ENCODE measurements around the gene NPTX1. TPM values are rescaled to one million over a fixed set of nuclear protein-coding genes. Genes with fewer than 3 reads are reported as not detected.
A peak's percentile ranks its signal among the peaks of the same experiment; 100 is the strongest.

The NPTX1 gene
- total RNA-seq, 1 experiment from 2014 or later, result 0.07 TPM

DNA sequence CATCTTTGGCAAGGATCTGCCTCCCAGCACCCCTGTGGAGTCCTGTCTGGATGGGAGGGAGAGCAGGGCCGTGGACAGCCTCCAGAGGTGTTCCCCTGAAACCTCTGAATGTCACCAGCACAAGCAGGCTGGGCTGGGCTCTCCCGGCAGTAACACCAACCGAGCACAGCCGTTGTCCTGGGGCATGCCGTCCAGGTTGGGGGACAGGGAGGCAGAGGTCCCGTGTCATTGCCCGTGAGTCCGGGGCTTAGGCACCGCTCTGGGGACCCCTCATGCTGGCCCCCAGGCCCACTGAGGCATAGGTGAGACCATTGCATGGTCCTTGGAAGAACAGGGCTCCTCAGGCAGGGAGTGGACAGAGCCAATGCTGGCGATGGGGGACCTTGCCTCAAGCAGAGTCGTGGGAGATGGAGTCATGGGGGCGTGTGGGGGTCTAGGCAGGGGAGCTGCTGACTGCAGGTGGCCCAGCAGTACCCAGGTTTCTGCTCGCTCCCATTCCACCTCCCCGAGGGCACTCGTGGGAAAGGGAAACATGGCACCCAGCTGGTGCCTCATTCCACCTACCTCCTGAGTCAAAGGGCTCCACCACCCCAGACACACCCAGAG is 44.0 kb downstream of the NPTX1 start:
- no peak for DNase-seq (ENCODE audit: low spot score)
- in situ Hi-C loops (cut with HindIII; ENCODE audit: low sequenced_read_pairs), result no loop called here

DNA sequence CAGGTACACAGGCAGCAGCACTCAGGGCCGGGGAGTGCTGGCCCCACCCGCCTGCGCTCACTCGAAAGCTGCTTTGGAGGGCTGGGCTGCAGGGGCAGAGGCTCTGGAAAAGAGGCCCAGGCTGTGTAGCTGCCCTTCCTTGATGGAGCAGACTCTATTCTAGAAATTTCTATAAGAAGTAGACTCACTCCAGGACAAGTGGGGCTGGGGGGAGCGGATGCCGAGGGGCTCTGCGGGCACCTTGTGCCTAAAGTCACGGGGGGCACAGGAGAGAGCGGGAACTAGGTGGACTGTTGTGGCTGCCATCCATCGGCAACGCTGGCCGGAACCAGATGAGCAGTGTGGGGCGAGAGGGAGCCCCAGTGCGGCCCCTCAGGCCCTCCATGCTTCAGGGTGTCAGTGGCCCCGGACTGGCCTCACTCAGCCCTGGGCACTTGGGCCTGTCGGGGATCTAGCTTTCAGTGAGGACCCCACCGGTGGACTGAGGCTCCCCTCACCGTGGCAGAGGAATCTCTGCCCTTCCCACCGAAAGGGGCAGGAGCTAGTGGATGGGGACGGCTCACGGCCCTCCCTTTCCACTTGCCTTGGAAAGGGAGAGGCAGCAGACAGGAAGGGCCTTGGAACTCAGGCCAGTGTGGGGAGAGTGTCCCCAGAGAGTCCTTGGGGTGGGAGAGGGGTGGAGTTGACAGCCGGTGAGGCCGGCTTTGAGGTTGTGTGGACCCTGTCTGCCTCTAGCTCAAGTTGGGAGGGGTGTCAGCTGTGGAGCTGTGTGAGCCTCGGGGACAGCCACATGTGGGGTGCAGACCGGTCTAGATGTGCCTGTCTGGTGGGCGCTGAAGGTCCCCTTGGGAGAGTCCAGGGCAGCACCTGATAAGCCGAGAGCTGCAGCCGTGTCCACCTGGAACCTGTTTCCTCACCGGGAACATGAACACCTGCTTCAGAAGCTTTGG is 44.9 kb downstream of the NPTX1 start:
- in situ Hi-C loops (cut with HindIII; ENCODE audit: low sequenced_read_pairs), result no loop called here
- no peak for DNase-seq (ENCODE audit: low spot score)

DNA sequence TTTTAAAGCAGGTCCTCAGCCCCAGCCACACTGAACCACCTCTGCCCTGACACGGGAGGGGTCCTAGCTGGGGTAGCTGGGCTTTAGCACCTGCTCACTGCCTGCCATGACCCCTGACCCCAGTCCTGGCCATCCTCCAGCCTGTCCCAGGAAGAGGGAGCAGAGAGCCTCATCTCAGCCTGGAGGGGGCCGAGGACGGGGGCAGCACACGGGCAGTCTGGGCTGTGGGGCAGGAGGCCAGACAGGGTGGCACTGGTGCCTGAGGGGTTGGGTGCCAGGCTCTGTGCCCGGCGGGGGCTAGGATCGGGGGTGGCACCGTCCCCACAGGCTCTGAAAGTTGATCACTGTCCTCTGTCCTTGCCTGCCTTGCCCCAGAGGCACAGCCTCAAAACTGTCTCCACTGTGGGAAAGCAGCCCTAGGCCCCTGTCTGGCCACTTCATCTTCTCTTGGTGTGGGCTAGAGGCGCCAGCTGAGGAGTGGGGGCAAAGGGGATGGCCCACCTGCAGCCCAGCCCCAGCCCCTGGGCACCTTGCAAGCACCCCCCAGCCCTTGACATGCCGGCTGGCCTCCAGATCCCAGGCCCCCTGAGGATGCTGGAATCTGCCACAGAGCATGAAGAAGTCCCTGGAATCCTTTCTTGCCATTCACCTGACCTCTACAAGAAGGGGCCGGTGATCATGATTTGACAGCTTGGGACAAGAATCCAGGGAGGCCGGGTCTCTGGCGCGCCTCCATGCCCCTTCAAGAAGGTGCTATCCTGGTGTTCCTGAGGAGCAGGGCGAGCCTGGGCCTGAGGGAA is 45.8 kb downstream of the NPTX1 start:
- in situ Hi-C loops (cut with HindIII; ENCODE audit: low sequenced_read_pairs), result no loop called here
- no peak for DNase-seq (ENCODE audit: low spot score)

DNA sequence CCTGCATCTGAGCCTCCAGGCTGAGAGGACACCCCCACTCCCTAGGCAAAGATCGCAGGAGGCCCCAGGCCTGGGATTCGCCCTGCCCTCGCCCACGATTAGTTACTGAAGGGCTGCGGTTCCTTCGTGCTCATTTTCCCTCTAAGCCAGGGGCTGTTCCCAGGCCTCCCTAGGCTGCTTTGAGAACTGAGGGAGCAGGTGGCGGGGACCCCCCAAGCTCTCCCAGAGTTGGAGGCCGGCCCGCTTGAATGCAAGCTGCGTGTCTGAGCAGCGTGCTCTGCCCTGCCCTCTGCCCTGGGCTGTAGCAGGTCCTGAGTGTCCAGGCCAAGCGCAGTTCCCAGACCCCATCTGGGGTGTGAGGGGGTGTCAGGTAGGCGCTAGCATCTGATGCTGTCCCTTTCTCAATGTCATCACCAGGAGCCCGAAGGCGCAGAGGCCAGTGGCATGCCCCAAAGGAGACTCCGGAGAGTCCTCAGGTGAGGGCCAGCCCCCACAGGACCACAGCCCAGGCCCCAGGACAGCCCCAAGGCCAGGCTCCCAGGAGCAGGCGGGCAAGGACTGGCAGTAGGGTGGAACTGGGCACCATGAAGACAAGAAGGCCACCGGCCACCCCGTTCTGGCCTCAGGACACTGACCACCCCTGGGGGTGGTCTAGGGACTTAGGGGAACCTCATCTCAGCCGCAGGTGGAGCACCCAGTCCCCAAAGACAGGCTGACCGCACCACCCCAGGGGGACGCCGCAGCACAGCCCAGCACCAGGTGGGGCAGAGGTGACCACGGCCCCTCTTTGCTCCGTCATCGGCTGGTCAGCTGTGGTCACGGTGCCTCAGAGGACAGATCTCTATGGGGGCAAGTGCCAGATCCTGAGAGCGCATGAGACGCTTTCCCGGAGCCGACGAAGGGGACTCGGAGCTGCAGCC is 46.8 kb downstream of the NPTX1 start:
- in situ Hi-C loops (cut with HindIII; ENCODE audit: low sequenced_read_pairs), result no loop called here
- no peak for DNase-seq (ENCODE audit: low spot score)

DNA sequence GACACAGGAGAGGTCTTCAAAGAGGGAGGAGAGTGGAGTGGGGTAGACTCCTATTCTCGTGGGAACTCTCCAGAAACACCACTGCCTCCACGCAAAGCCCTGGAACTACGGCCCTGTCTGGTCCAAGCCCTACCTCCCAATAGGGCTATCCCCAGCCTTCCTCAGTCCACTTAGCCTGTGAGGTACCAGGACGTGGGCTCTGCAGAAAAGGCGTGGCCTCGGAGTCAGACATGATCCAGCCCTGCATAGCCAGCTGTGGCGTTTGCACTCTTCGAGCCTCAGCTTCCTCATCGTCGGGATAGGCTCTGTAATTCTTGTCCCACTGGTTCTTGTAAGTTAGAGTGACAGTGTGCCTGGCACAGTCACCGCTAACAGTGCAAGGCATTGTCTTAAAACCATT is 47.6 kb downstream of the NPTX1 start:
- in situ Hi-C loops (cut with HindIII; ENCODE audit: low sequenced_read_pairs), result no loop called here
- no peak for DNase-seq (ENCODE audit: low spot score)

- in situ Hi-C loops (cut with HindIII; ENCODE audit: low sequenced_read_pairs), result no loop called here
- DNase-seq (ENCODE audit: low spot score), result no peak
Measured at GRCh38 chr17:80428363-80428762, 48.0 kb downstream of the NPTX1 start.

DNA sequence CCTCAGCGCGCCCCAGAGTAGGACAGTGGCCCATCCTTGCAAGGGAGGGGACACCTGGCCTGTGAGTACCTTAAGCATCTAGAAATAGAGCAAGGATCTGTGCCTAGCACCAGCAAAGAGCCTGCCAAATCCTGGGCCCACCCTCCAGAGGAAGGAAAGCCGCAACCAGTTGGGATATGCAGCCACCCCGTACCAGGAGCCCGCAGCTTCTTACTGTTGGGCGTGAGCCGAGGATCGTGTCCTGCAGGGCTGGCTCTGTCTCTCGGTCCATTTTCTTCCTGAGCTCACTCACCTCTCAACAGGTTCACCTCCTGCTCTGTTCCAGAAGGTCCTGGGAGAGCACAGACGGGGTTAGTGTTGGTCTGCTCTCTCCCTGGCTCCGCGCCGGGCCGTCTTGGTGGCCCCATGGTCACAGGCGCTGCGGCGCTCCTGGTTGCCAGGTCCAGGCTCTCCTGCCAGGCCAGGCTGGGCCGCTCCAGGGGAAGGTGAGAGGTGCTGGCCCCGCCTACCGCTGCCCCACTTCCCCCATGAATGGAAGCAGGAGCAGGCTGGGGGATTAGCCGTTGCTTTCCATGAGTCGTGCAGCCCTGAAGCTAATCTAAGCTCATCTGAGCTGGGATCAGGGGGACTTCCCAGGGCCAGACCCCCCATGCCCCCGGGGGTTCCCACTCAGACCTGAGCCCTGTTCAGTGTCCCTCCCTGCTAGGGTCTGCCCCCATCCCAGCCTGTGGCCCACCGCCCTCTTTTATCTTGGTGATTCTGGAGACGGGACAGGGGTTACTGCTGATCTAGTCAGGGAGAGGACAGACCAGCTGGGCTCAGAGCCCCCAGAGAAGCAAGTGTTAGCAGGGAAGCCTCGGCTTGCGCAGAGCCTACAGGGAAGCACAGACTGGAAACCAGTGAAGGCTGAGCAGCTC is 48.8 kb downstream of the NPTX1 start:
- in situ Hi-C loops (cut with HindIII; ENCODE audit: low sequenced_read_pairs), result no loop called here
- DNase-seq (ENCODE audit: low spot score), result peak; percentile 84

DNA sequence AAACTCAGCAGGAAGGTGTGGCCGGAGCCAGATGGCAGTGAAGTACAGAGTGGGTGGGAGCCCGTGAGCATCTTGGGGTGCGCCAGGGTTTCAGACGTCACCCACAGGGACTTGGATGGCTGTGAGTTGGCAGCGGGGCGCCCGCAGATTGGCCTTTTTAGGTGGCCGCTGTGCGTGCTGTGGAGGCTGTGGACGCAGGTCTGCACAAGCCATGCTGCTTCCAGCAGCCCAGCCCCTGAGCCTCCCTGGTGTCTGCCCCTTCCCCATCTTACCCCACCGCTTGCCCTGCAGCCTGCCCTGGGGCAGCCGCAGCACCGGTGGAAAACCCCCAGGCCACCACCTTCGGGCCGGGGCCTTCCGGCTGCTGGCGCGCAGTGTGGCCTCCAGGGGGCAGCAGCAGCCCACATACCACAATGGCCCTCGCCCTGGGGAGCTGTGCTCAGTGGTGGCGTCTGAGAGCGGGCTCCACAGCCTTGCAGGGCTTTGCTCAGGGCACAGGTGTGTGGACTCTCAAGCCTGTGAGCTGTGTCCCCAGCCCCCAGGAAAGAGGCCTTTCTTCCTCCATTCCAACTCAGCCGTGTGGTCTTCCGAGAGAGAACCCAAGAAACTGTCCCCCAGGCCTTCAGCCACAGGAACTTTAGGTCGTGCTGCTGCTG is 49.6 kb downstream of the NPTX1 start:
- in situ Hi-C loops (cut with HindIII; ENCODE audit: low sequenced_read_pairs), result no loop called here
- peak; percentile 88 for DNase-seq (ENCODE audit: low spot score)

DNA sequence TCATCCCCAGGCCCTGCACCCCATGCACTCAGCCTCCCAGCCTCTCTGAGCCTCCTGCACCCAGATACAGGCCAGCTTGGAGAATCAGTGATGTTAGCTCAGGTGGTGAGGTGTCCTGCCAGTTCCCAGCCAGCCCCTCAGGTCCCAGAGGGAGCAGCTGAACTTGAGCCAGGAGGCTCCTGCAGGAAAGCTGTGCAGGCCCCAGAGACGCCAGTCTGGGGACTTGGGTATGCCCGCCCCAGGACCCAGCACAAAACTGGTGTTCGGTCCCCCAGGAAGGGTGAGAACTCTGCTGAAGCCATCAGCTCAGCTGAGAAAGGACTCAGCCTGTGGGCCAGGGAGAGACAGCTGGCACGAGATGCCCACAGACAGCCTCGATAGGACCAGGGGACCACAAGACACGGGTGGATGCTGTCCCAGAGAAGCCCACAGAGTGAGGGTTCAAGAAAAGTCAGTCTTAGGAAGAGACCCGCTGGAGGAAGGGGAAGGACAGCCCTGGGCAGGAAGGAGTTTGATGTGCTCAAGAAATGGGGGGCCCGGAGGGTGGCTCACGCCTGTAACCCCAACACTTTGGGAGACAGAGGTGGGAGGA is 50.5 kb downstream of the NPTX1 start:
- DNase-seq (ENCODE audit: low spot score), result no peak
- in situ Hi-C loops (cut with HindIII; ENCODE audit: low sequenced_read_pairs), result no loop called here

GRCh38 chr17:80424878-80425765 is 51.3 kb downstream of the NPTX1 start:
- DNase-seq (ENCODE audit: low spot score), result no peak
- in situ Hi-C loops (cut with HindIII; ENCODE audit: low sequenced_read_pairs), result no loop called here

DNA sequence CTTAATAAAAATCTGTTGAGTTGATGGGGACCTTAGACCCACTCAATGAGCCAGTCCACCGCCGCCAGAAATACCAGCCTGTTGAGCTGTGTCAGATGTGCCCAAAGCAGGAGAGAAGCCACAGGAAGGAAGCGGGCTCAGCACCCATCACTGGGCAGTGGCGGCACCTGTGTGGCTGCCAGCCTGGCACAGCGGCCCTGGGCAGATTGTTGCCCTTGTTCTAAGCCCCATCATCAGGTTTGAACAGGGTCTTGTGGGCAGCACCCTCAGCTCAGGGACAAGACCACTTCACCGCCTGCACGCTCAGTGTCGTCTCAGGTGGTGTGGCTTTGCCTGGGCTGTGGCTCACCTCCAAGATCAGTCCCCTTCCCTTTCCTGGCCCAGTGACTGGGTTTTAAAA is 52.1 kb downstream of the NPTX1 start:
- no peak for DNase-seq (ENCODE audit: low spot score)
- in situ Hi-C loops (cut with HindIII; ENCODE audit: low sequenced_read_pairs), result no loop called here

DNA sequence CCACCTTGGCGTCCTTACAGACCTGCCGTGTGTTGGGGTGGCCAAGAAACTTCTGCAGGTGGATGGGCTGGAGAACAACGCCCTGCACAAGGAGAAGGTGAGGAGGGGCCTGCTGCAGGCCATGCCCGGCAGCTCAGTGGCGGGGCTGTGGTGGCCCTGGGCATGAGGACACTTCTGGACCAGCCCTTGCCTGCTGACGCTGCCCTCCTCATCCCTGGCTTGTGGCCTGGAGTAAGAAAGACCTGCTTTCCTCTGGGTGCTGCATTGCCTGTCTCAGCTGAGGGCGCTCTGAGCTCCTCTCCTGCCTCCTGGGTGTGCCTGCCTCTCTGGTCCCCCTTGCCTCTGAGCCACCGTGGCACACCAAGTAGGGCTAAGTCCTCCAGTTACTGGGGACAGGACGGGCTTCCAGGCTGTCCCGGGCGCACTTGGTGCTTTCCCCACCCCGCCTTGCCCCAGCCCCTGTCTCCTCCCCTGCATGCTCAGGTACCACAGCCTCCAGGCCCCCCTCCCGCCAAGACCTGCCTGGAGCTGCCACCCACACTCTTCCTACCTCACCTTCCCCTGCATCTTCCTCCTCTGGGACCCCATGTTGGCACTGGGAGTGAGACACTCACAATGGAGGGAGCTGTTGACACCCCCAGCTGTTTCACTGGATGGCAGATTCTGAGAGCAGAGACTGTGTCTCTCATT is 52.7 kb downstream of the NPTX1 start:
- in situ Hi-C loops (cut with HindIII; ENCODE audit: low sequenced_read_pairs), result no loop called here
- no peak for DNase-seq (ENCODE audit: low spot score)

DNA sequence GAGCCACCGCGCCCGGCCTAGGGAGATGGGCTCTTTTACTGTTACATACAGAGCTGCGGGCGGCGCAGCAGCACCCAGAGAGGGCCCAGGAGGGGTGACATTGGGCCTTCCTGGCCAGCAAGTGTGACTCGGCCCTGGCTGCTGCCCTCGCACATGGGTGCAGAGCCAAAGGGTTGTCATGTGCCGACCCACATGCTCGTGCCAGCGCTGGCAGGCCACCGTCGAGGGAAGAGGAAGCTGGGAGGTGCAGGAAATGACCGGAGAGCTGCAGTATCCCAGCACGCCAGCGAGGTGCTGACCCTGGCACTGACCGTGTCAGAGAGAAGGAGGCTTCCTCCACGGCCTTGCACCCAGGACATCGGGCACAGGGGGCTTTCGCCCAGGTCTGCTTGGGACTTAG is 53.4 kb downstream of the NPTX1 start:
- no peak for DNase-seq (ENCODE audit: low spot score)
- in situ Hi-C loops (cut with HindIII; ENCODE audit: low sequenced_read_pairs), result no loop called here

GRCh38 chr17:80422276-80422675 is 54.1 kb downstream of the NPTX1 start:
- DNase-seq (ENCODE audit: low spot score), result no peak
- in situ Hi-C loops (cut with HindIII; ENCODE audit: low sequenced_read_pairs), result no loop called here

DNA sequence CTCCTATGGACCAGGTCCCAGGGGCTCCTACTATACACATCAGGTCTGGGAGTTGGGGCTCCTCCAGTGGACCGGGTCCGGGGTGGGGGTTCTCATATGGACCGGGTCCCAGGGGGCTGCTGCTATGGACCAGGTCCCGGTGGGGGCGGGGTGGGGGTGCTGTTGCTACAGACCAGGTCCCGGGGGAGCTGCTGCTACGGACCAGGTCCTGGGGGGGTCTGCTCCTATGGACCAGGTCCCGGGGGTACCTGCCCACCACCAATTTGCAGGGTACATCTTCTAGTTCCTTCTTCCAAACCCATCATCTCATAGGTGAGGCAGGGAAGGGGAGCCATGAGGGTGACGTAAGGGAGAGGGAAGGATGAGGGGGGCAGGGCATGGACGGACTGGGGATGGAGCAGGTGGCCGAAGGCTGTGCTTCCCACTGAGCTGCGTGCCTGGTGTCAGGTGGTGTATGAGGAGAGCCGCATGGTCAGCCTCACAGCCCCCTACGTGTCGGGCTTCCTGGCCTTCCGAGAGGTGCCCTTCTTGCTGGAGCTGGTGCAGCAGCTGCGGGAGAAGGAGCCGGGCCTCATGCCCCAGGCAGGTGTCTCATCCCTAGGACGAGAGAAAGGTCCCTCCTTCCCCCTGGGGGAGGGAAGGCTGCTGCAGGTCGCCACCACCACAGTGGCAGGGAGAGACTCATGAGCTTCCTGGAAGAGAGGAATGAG is 54.9 kb downstream of the NPTX1 start:
- in situ Hi-C loops (cut with HindIII; ENCODE audit: low sequenced_read_pairs), result no loop called here
- no peak for DNase-seq (ENCODE audit: low spot score)
